K562 (cell line): Measurements from ENCODE around the gene ADIPOQ. TPM values are rescaled to one million over a fixed set of nuclear protein-coding genes. Genes with fewer than 3 reads are reported as not detected.

Experiments used
- ATAC-seq: fragments of 200-7000 bp; cut with Tn5 transposase; 3 replicates; pipeline ENCODE4 v1.9.1; 2020; ENCODE audit warnings: moderate library complexity
- BruUV-seq: library from RNA; stranded (reverse); fragments of 400-500 nt; replicated peaks from 2 replicates; lab custom pipeline; 2021; lab: Mats Ljungman, UMichigan
- CTCF ChIA-PET: fragments of 300-600 bp; formaldehyde crosslinking; extraction: SDS; loops from one replicate; lab custom pipeline; 2021; ENCODE audit warnings: low intra/inter-chr PET ratio; lab: Yijun Ruan, JAX
- POLR2A ChIA-PET: fragments of 300-600, 350-650 bp; sonication (Branson Sonifier 250); formaldehyde crosslinking; extraction: SDS; loops from one replicate; lab custom pipeline; 2021; ENCODE audit warnings: antibody characterized with exemption, inconsistent platforms; lab: Yijun Ruan, JAX
- DNase-seq, 4 experiments: peaks; one replicate each; pipeline versions ENCODE4 v3.0.0 to v3.0.0-alpha.2; 2011 to 2018; ENCODE audit warnings: low spot score in 3 of 4, mixed read lengths in 3 of 4; ENCODE audit errors: extremely low read depth in 1 of 4
- FAIRE-seq: peaks from 2 replicates; lab custom pipeline; 2011; peaks lifted over from hg19 to GRCh38; lab: Jason Lieb, UNC
- H2AFZ ChIP-seq: 2 replicates; pipeline ENCODE4 v1.6.0; 2011; ENCODE audit warnings: low read depth, low read length, control low read depth, inconsistent platforms
- H3K27ac ChIP-seq: fragments of 200-600 bp; 3 replicates; pipeline ENCODE4 v1.8.0; 2011; ENCODE audit warnings: low read depth, mild to moderate bottlenecking, control low read depth, inconsistent platforms, low read length, moderate library complexity, mixed read lengths; ENCODE audit errors: extremely low read depth
- H3K27me3 ChIP-seq, 2 experiments: fragments of 300-600 bp in 1 of 2; 2 replicates in 1 of 2; 3 replicates in 1 of 2; pipeline versions ENCODE4 v1.6.0 to v1.8.0; 2011; ENCODE audit warnings: inconsistent platforms in 2 of 2, low read length in 2 of 2, mild to moderate bottlenecking in 1 of 2, mixed read lengths in 1 of 2, moderate library complexity in 1 of 2; ENCODE audit not compliant: control insufficient read depth in 2 of 2, insufficient read depth in 2 of 2
- H3K36me3 ChIP-seq: fragments of 300-600 bp; 3 replicates; pipeline ENCODE4 v1.8.0; 2011; ENCODE audit warnings: mild to moderate bottlenecking, low read length, inconsistent platforms; ENCODE audit not compliant: control insufficient read depth, insufficient read depth
- H3K4me1 ChIP-seq, 2 experiments: fragments of 200-600 bp in 1 of 2; replicated peaks in 1 of 2; 2 replicates in 1 of 2; 3 replicates in 1 of 2; pipeline versions ENCODE4 v1.5.1 to v1.8.0; 2011; ENCODE audit warnings: inconsistent platforms in 2 of 2, low read length in 2 of 2, mild to moderate bottlenecking in 1 of 2, mixed read lengths in 1 of 2, moderate library complexity in 1 of 2; ENCODE audit not compliant: control insufficient read depth in 2 of 2, insufficient read depth in 2 of 2
- H3K4me2 ChIP-seq: 2 replicates; pipeline ENCODE4 v1.6.1; 2011; ENCODE audit warnings: low read length, control low read depth, inconsistent platforms, mixed read lengths; ENCODE audit not compliant: insufficient read depth
- H3K4me3 ChIP-seq: fragments of 200-600 bp; sonication (generic), shearing (Covaris generic); 2 replicates; pipeline ENCODE4 v1.5.1; 2016; ENCODE audit warnings: control low read depth, inconsistent platforms
- H3K79me2 ChIP-seq: fragments of 200-600 bp; 3 replicates; pipeline ENCODE4 v1.8.0; 2011; ENCODE audit warnings: low read length, inconsistent platforms; ENCODE audit not compliant: control insufficient read depth, insufficient read depth
- H3K9ac ChIP-seq, 2 experiments: 2 replicates each; pipeline versions ENCODE4 v1.6.0 to v1.6.1; 2011; ENCODE audit warnings: low read depth in 2 of 2, low read length in 2 of 2, control low read depth in 1 of 2, inconsistent platforms in 1 of 2, mild to moderate bottlenecking in 1 of 2, mixed read lengths in 1 of 2; ENCODE audit not compliant: insufficient read depth in 1 of 2
- H3K9me1 ChIP-seq: one replicate; pipeline ENCODE4 v1.6.0; 2011; ENCODE audit warnings: inconsistent platforms, mild to moderate bottlenecking, low read length, moderate library complexity; ENCODE audit not compliant: control insufficient read depth, insufficient read depth
- H3K9me3 ChIP-seq: replicated peaks from 2 replicates; pipeline ENCODE4 v1.5.1; 2011; ENCODE audit warnings: low read depth, low read length, inconsistent platforms; ENCODE audit not compliant: control insufficient read depth, insufficient read depth
- H4K20me1 ChIP-seq: replicated peaks from 2 replicates; pipeline ENCODE4 v1.6.1; 2011; ENCODE audit warnings: low read length, inconsistent platforms, mixed read lengths; ENCODE audit not compliant: control insufficient read depth, insufficient read depth
- DMBX1 ChIP-seq: fragments of 250-450 bp; sonication (Bioruptor Pico); IDR thresholded peaks from 2 replicates; pipeline ENCODE4 v1.8.0; 2022; ENCODE audit warnings: inconsistent platforms, mild to moderate bottlenecking, moderate library complexity, borderline replicate concordance
- HDAC8 ChIP-seq: fragments of 450-650 bp; IDR thresholded peaks from 2 replicates; pipeline ENCODE4 v1.6.1; 2016; ENCODE audit warnings: mild to moderate bottlenecking, missing genetic modification characterization, moderate library complexity, missing compliant biosample characterization
- ILF3 ChIP-seq: fragments of 450-650 bp; IDR thresholded peaks from 2 replicates; pipeline ENCODE4 v1.6.1; 2018; ENCODE audit warnings: antibody characterized with exemption, mild to moderate bottlenecking, moderate library complexity, borderline replicate concordance
- WGBS: fragments of 100-300 bp; shearing (Covaris generic); methylation state at CpG from one replicate; pipeline ENCODE4 v1.1.6; 2016; ENCODE audit warnings: low coverage, mixed read lengths; ENCODE audit not compliant: insufficient coverage; ENCODE audit errors: missing lambda C conversion rate; 5-methylcytosine and 5-hydroxymethylcytosine counted together
- in situ Hi-C: fragments of 300-500 bp; cut with MboI; formaldehyde crosslinking; loops from 4 replicates; pipeline ENCODE4 v1.15.0; 2018; ENCODE audit warnings: inconsistent platforms, mixed read lengths
- intact Hi-C: fragments of 100-400 bp; cut with micrococcal nuclease; formaldehyde crosslinking; loops from 2 replicates; pipeline ENCODE4 v1.14.2; 2022
- polyA plus RNA-seq, 8 experiments: library from polyadenylated mRNA; depleted of rRNA in 4 of 8; stranded (reverse) in 5 of 8; unstranded in 3 of 8; fragments of >200 nt; fragmentation: Nextera tagmentation in 2 of 8; fragmentation: Illumina TruSeq in 1 of 8; extraction: Ambion mirVana in 2 of 8; extraction: Trizol in 1 of 8; gene quantifications; 2 replicates each; pipeline versions ENCODE4 v1.2.1 to v1.2.3, GENCODE V29; 2011 to 2014; ENCODE audit warnings: inconsistent platforms in 1 of 8, missing spikeins in 1 of 8
- total RNA-seq, 7 experiments: library from RNA; depleted of rRNA in 6 of 7; stranded (reverse); fragments of >200 nt in 6 of 7; fragmentation: Illumina TruSeq in 2 of 7; extraction: Trizol in 2 of 7; gene quantifications; 2 replicates each; pipeline versions ENCODE4 v1.2.1 to v1.2.3, GENCODE V29; 2011 to 2021; ENCODE audit warnings: low replicate concordance in 1 of 7
- TF ChIP-seq, protein P1 (sequence below): conservative IDR thresholded peaks from 2 replicates; pipeline ENCODE4 v1.6.1; 2011; ENCODE audit warnings: low read depth, mild to moderate bottlenecking, low read length; ENCODE audit not compliant: control insufficient read depth
- TF ChIP-seq, protein P2 (sequence below), 3 experiments: fragments of 200-800 bp in 1 of 3; sonication (Bioruptor generic) in 1 of 3; sonication (generic) in 1 of 3; formaldehyde crosslinking in 1 of 3; IDR thresholded peaks; 2 replicates each; pipeline versions ENCODE4 v1.6.1 to v1.8.0; 2016 to 2022; ENCODE audit warnings: mild to moderate bottlenecking in 2 of 3, missing compliant biosample characterization in 2 of 3, missing genetic modification characterization in 2 of 3, missing genetic modification reagents in 1 of 3

ADIPOQ gene
- total and polyA plus RNA-seq, 9 of the 15 experiments (the other 6 are each of a cell fraction or from before 2014, with no cell fraction given), result 0.01 to 0.04 (median 0.03) TPM; not detected in 4

DNA sequence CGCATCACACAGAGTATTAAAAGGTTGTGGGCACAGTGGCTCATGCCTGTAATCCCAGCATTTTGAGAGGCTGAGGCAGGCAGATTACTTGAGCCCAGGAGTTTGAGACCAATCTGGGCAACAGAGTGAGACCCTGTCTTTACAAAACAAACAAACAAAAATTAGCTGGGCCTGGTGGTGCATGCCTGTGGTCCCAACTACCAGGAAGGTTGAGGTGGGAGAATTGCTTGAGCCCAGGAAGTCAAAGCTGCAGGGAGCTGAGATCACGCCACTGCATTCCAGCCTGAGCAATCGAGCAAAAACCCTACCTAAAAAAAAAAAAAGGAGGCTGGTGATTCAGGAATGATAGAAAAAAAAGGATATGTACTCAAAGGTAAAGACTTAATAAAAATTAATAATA is 59.6 kb downstream of the ADIPOQ start:
- in situ Hi-C loops (no loop called here), intact Hi-C loops (no loop called here)
- H3K9me1 ChIP-seq, result no peaks in the 10 kb centered on the region
- ATAC-seq (peak; percentile 17), DNase-seq (no peak), FAIRE-seq (no peak)
- ChIA-PET CTCF (no interaction called here), POLR2A (no interaction called here)
- TF ChIP-seq, protein P1, sequence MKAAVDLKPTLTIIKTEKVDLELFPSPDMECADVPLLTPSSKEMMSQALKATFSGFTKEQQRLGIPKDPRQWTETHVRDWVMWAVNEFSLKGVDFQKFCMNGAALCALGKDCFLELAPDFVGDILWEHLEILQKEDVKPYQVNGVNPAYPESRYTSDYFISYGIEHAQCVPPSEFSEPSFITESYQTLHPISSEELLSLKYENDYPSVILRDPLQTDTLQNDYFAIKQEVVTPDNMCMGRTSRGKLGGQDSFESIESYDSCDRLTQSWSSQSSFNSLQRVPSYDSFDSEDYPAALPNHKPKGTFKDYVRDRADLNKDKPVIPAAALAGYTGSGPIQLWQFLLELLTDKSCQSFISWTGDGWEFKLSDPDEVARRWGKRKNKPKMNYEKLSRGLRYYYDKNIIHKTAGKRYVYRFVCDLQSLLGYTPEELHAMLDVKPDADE, result no peak
- TF ChIP-seq ILF3 (no peak), HDAC8 (tag) (peak; percentile 41; the same call in 1 of the 2 replicates), DMBX1 (CRISPR knock-in tag) (peak; percentile 72; the same call in 1 of the 2 replicates)
- TF ChIP-seq, protein P2, sequence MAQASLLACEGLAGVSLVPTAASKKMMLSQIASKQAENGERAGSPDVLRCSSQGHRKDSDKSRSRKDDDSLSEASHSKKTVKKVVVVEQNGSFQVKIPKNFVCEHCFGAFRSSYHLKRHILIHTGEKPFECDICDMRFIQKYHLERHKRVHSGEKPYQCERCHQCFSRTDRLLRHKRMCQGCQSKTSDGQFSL (CRISPR knock-in tag; IDR thresholded peaks at IDR 0.05), result no peak
- TF ChIP-seq, protein P2 (tag; IDR thresholded peaks at IDR 0.05), result 0 out of 4 replicates have a peak, but pooled peaks of 1 of the 2 experiments have one; percentile 34
- no peaks in the 10 kb centered on the region for H3K9me3 ChIP-seq
- no peaks in the 10 kb centered on the region for H3K79me2 ChIP-seq
- no peaks in the 10 kb centered on the region for H3K27me3 ChIP-seq
- no peak overlapping the region for H3K9ac ChIP-seq
- no peak overlapping the region for H3K4me2 ChIP-seq
- no TSS peak for BruUV-seq
- H3K4me1 ChIP-seq, result peaks cover 3 to 19% of the 10 kb centered on the region in 2 experiments; a peak in 3 of 5 replicates
- H2AFZ ChIP-seq, result peak overlapping the region; percentile 56
- no peaks in the 10 kb centered on the region for H3K36me3 ChIP-seq
- peak overlapping the region; percentile 12; the same call in 1 of the 3 replicates for H3K27ac ChIP-seq
- H3K4me3 ChIP-seq, result no peak overlapping the region
- WGBS, result 60% methylated on average over 3 of the region's 3 CpGs
- no peaks in the 10 kb centered on the region for H4K20me1 ChIP-seq
